Erythroblast (primary cell): ENCODE data around the gene ELOVL5.

Experiments used
- GATA1 ChIP-seq: IDR thresholded peaks from 2 replicates; pipeline ENCODE4 v1.6.1; 2011; ENCODE audit warnings: low read depth, mild to moderate bottlenecking, control low read depth, low read length, moderate library complexity
- POLR2A ChIP-seq: IDR thresholded peaks from 2 replicates; pipeline ENCODE4 v1.6.1; 2011; ENCODE audit warnings: mild to moderate bottlenecking, low read length

DNA sequence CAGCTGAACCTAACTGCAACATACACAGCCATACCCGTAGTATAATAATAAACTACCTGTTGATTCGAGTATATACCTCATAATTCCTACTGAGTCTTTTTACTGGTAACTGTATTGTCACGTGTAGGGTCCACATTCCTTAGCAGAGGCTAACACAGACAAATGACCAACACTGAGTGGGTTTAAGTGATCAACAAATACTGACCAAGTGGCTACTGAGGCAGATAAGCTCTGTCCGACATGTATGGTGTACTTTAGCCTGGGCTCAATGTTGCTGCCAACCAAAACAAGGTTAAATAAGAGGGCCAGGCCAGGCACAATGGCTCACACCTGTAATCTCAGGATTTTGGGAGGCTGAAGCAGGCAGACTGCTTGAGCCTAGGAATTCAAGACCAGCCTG is 12.7 kb downstream of the ELOVL5 start:
- peak; percentile 4 for TF ChIP-seq POLR2A
- no peak for TF ChIP-seq GATA1
